GM12878 (cell line): Measurements from ENCODE around the gene GMDS. TPM values are rescaled to one million over a fixed set of nuclear protein-coding genes. Genes with fewer than 3 reads are reported as not detected.

ENCODE experiments used
- ATAC-seq: fragments of 200-7000 bp; cut with Tn5 transposase; 3 replicates; pipeline ENCODE4 v1.9.1; 2020; ENCODE audit warnings: mild to moderate bottlenecking, moderate library complexity
- BruUV-seq: library from RNA; stranded (reverse); fragments of 400-500 nt; replicated peaks from 2 replicates; lab custom pipeline; 2021; lab: Mats Ljungman, UMichigan
- CTCF ChIA-PET: fragments of 300-600 bp; sonication (Branson Sonifier 250); formaldehyde crosslinking; extraction: SDS; loops from one replicate; lab custom pipeline; 2021; ENCODE audit warnings: inconsistent platforms; lab: Yijun Ruan, JAX
- POLR2A ChIA-PET: fragments of 350-600 bp; formaldehyde crosslinking; extraction: SDS; loops from one replicate; lab custom pipeline; 2021; ENCODE audit warnings: inconsistent platforms; lab: Charles Lee
- RAD21 ChIA-PET: fragments of 300-600 bp; sonication (Branson Sonifier 250); formaldehyde crosslinking; loops from one replicate; lab custom pipeline; 2023; ENCODE audit warnings: antibody characterized with exemption; ENCODE audit not compliant: unreplicated experiment; lab: Charles Lee
- SMC1A ChIA-PET: fragments of 300-600 bp; sonication (Branson Sonifier 250); formaldehyde crosslinking; loops from one replicate; lab custom pipeline; 2023; ENCODE audit not compliant: unreplicated experiment, uncharacterized antibody; lab: Charles Lee
- DNase-seq: peaks from one replicate; pipeline ENCODE4 v3.0.0-alpha.2; 2011; ENCODE audit warnings: low read depth, low spot score
- FAIRE-seq: peaks from 3 replicates; lab custom pipeline; 2011; peaks lifted over from hg19 to GRCh38; lab: Jason Lieb, UNC
- H2AFZ ChIP-seq: 2 replicates; pipeline ENCODE4 v1.6.0; 2011; ENCODE audit warnings: low read depth, low read length, control low read depth; ENCODE audit not compliant: control insufficient read depth
- H3K27ac ChIP-seq: 2 replicates; pipeline ENCODE4 v1.5.1; 2011; ENCODE audit warnings: control low read depth; ENCODE audit not compliant: control insufficient read depth, insufficient read depth
- H3K27me3 ChIP-seq, 2 experiments: replicated peaks in 1 of 2; 2 replicates each; pipeline versions ENCODE4 v1.6.0 to v1.6.1; 2011; ENCODE audit warnings: low read length in 1 of 2; ENCODE audit not compliant: control insufficient read depth in 2 of 2, insufficient read depth in 2 of 2
- H3K36me3 ChIP-seq, 2 experiments: 2 replicates each; pipeline ENCODE4 v1.5.1; 2011; ENCODE audit warnings: low read length in 1 of 2; ENCODE audit not compliant: control insufficient read depth in 2 of 2, insufficient read depth in 2 of 2
- H3K4me1 ChIP-seq: 2 replicates; pipeline ENCODE4 v1.6.1; 2011; ENCODE audit warnings: mild to moderate bottlenecking, low read length, moderate library complexity, mixed read lengths; ENCODE audit not compliant: control insufficient read depth, insufficient read depth
- H3K4me2 ChIP-seq: 2 replicates; pipeline ENCODE4 v1.6.0; 2011; ENCODE audit warnings: control low read depth; ENCODE audit not compliant: control insufficient read depth, insufficient read depth
- H3K4me3 ChIP-seq: fragments of 200-600 bp; sonication (generic); 2 replicates; pipeline ENCODE4 v1.5.1; 2016
- H3K79me2 ChIP-seq: 2 replicates; pipeline ENCODE4 v1.6.0; 2011; ENCODE audit warnings: low read length; ENCODE audit not compliant: control insufficient read depth, insufficient read depth
- H3K9ac ChIP-seq: 2 replicates; pipeline ENCODE4 v1.8.0; 2011; ENCODE audit warnings: low read length, control low read depth, mixed read lengths; ENCODE audit not compliant: control insufficient read depth, insufficient read depth
- H3K9me3 ChIP-seq: replicated peaks from 3 replicates; pipeline ENCODE4 v1.5.1; 2011; ENCODE audit warnings: mild to moderate bottlenecking, low read length; ENCODE audit not compliant: control insufficient read depth, insufficient read depth
- H4K20me1 ChIP-seq: 2 replicates; pipeline ENCODE4 v1.6.0; 2011; ENCODE audit not compliant: control insufficient read depth, insufficient read depth
- HDGF ChIP-seq: fragments of 450-650 bp; IDR thresholded peaks from 2 replicates; pipeline ENCODE4 v1.6.1; 2016; ENCODE audit warnings: antibody characterized with exemption
- IRF4 ChIP-seq: IDR thresholded peaks from 2 replicates; pipeline ENCODE4 v1.6.1; 2011; ENCODE audit warnings: low read depth, low read length
- JUND ChIP-seq: IDR thresholded peaks from 2 replicates; pipeline ENCODE4 v1.6.1; 2012; ENCODE audit warnings: low read depth, mild to moderate bottlenecking, low read length, improper control_type of control experiment, moderate library complexity
- LARP7 ChIP-seq: fragments of 450-650 bp; IDR thresholded peaks from 2 replicates; pipeline ENCODE4 v1.6.1; 2017; ENCODE audit warnings: mild to moderate bottlenecking
- MXI1 ChIP-seq: fragments of 150-350 bp; IDR thresholded peaks from 2 replicates; pipeline ENCODE4 v1.6.1; 2011; ENCODE audit warnings: low read depth, mild to moderate bottlenecking, inconsistent platforms, low read length, improper control_type of control experiment
- NFYA ChIP-seq: IDR thresholded peaks from 2 replicates; pipeline ENCODE4 v1.6.1; 2011; ENCODE audit warnings: low read depth, mild to moderate bottlenecking, low read length, improper control_type of control experiment, borderline replicate concordance
- RBBP5 ChIP-seq: fragments of 200-600 bp; sonication (generic); conservative IDR thresholded peaks from 2 replicates; pipeline ENCODE4 v1.6.1; 2016
- RELA ChIP-seq: fragments of 450-650 bp; IDR thresholded peaks from 2 replicates; pipeline ENCODE4 v1.8.0; 2014; ENCODE audit warnings: borderline replicate concordance; ENCODE audit not compliant: partially characterized antibody
- TAF1 ChIP-seq: IDR thresholded peaks from 2 replicates; pipeline ENCODE4 v1.6.1; 2011; ENCODE audit warnings: mild to moderate bottlenecking, low read depth, low read length, borderline replicate concordance
- ZNF217 ChIP-seq: fragments of 450-650 bp; IDR thresholded peaks from 2 replicates; pipeline ENCODE4 v1.6.1; 2017; ENCODE audit warnings: antibody characterized with exemption, mild to moderate bottlenecking
- WGBS: methylation state at CpG from one replicate; pipeline ENCODE4 v1.1.6; 2016; ENCODE audit warnings: low lambda C conversion rate; ENCODE audit not compliant: insufficient replicate concordance, insufficient coverage; ENCODE audit errors: missing lambda C conversion rate; 5-methylcytosine and 5-hydroxymethylcytosine counted together
- in situ Hi-C: fragments of 300-500 bp; cut with MboI; formaldehyde crosslinking; loops from 9 replicates; pipeline ENCODE4 v1.14.3; 2018; ENCODE audit warnings: mixed read lengths
- intact Hi-C: fragments of 100-400 bp; cut with micrococcal nuclease; formaldehyde crosslinking; loops from one replicate; pipeline ENCODE4 v1.14.2; 2022; ENCODE audit not compliant: unreplicated experiment
- polyA plus RNA-seq, 11 experiments: library from polyadenylated mRNA; depleted of rRNA in 4 of 11; unstranded in 6 of 11; stranded (reverse) in 5 of 11; fragments of >200 nt; fragmentation: Nextera tagmentation in 4 of 11; fragmentation: Illumina TruSeq in 1 of 11; extraction: Ambion mirVana in 4 of 11; extraction: Trizol in 1 of 11; gene quantifications; 1 replicate in 1 of 11; 2 replicates in 10 of 11; pipeline versions ENCODE4 v1.2.1 to v1.2.3, GENCODE V29; 2011 to 2016; ENCODE audit warnings: inconsistent platforms in 2 of 11, missing spikeins in 2 of 11, low read depth in 1 of 11
- total RNA-seq, 4 experiments: library from RNA; depleted of rRNA in 3 of 4; stranded (reverse); fragments of >200 nt in 3 of 4; fragmentation: Illumina TruSeq in 1 of 4; extraction: Trizol in 1 of 4; gene quantifications; 2 replicates each; pipeline versions ENCODE4 v1.2.1 to v1.2.3, GENCODE V29; 2013 to 2021
- TF ChIP-seq, protein P1 (sequence below): fragments of 450-650 bp; IDR thresholded peaks from 2 replicates; pipeline ENCODE4 v1.6.1; 2016; ENCODE audit warnings: mild to moderate bottlenecking, moderate library complexity, borderline replicate concordance

The GMDS gene
- total and polyA plus RNA-seq, 10 of the 15 experiments (the other 5 are each of a cell fraction or from before 2014, with no cell fraction given), result 0.61 to 53.8 (median 29.3) TPM

DNA sequence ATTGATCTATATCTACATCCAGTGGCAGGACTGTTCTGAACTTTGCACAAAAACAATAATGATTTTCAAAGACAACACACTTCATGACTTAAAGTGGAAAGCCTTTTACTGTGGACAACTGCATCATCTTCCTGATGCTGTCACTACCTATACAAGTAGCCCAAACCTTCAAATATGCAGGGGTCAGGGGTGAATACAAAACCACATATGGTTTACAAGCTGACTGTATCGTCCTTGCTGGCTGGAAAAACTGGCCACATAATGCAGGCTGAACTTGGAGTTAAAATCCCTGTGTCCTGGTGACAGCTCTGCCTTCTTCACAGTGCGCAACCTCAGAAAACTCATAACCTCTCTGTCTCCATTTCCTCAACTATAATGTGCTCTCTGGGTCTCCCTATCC is 128.9 kb downstream of the GMDS start (continued):
- TF ChIP-seq, protein P1, sequence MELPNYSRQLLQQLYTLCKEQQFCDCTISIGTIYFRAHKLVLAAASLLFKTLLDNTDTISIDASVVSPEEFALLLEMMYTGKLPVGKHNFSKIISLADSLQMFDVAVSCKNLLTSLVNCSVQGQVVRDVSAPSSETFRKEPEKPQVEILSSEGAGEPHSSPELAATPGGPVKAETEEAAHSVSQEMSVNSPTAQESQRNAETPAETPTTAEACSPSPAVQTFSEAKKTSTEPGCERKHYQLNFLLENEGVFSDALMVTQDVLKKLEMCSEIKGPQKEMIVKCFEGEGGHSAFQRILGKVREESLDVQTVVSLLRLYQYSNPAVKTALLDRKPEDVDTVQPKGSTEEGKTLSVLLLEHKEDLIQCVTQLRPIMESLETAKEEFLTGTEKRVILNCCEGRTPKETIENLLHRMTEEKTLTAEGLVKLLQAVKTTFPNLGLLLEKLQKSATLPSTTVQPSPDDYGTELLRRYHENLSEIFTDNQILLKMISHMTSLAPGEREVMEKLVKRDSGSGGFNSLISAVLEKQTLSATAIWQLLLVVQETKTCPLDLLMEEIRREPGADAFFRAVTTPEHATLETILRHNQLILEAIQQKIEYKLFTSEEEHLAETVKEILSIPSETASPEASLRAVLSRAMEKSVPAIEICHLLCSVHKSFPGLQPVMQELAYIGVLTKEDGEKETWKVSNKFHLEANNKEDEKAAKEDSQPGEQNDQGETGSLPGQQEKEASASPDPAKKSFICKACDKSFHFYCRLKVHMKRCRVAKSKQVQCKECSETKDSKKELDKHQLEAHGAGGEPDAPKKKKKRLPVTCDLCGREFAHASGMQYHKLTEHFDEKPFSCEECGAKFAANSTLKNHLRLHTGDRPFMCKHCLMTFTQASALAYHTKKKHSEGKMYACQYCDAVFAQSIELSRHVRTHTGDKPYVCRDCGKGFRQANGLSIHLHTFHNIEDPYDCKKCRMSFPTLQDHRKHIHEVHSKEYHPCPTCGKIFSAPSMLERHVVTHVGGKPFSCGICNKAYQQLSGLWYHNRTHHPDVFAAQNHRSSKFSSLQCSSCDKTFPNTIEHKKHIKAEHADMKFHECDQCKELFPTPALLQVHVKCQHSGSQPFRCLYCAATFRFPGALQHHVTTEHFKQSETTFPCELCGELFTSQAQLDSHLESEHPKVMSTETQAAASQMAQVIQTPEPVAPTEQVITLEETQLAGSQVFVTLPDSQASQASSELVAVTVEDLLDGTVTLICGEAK, result no peak
- no peak for TF ChIP-seq RELA
- TF ChIP-seq LARP7, result no peak
- no peak for TF ChIP-seq NFYA
- no peak for TF ChIP-seq HDGF

DNA sequence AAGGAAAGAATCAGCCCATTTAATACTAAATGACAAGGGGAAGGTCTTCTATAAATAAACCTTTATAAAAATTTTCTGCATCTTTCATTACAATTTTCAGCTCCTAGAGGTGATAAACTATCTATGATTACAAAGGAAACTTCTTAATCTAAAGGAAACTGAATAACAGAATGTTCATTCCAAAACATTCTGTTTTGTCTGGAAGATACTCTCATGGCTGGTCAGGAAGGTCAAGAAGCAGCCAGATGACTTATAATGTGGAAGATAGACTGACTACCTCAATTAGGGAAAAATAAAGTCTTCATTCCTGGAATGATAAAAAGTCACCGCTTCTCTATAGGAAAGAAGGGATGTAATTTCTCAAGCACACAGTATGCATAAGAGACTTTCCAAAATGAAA is 131.3 kb downstream of the GMDS start:
- Histone ChIP-seq H3K9me3 (no peaks in the 10 kb centered on the region), H3K27me3 (no peaks in the 10 kb centered on the region), H3K4me2 (no peak overlapping the region), H3K4me1 (peaks cover 7% of the 10 kb centered on the region; the same call in 1 of the 2 replicates), H2AFZ (no peak overlapping the region), H3K27ac (no peak overlapping the region), H3K36me3 (peaks cover 0 to 2% of the 10 kb centered on the region in 2 experiments; a peak in 1 of 4 replicates), H4K20me1 (no peaks in the 10 kb centered on the region), H3K79me2 (no peaks in the 10 kb centered on the region), H3K4me3 (no peak overlapping the region), H3K9ac (no peak overlapping the region)
- intact Hi-C loops (no loop called here), in situ Hi-C loops (no loop called here)
- no TSS peak for BruUV-seq
- no peak for ATAC-seq
- no peak for DNase-seq
- ChIA-PET POLR2A (no interaction called here), CTCF (interaction anchor here (1.2 to 1.4 kb wide), 2 partner anchors 10 to 33 kb away, joined by 3 read pairs; no protein-coding TSS in a partner anchor), RAD21 (no interaction called here), SMC1A (no interaction called here)
- no peak for FAIRE-seq
- TF ChIP-seq MXI1, result no peak
- no peak for TF ChIP-seq IRF4
- no peak for TF ChIP-seq TAF1
- no peak for TF ChIP-seq JUND
- TF ChIP-seq RBBP5, result no peak
- TF ChIP-seq HDGF, result no peak
- no peak for TF ChIP-seq ZNF217
- 100% methylated on average over 1 of the region's 1 CpG for WGBS
